Left renal pelvis (tissue), 4 donors: ENCODE measurements around the gene CYREN. TPM values are rescaled to one million over a fixed set of nuclear protein-coding genes. Genes with fewer than 3 reads are reported as not detected.
"Not testable (repeated sequence)": the region's sequence is repeated elsewhere in the genome, so short reads cannot be mapped to it uniquely, and the experiment has no call there.

Experiments
- DNase-seq, 4 donors: peaks; one replicate each; pipeline ENCODE4 v3.0.0-alpha.2; 2013; ENCODE audit warnings: low read depth in 4 of 4, low spot score in 3 of 4
- polyA plus RNA-seq, 4 donors: library from polyadenylated mRNA; unstranded; fragments of 120-200 nt; gene quantifications; one replicate each; pipeline ENCODE4 v1.2.1, GENCODE V29; 2013; ENCODE audit not compliant: insufficient read length in 4 of 4

Gene CYREN
- polyA plus RNA-seq, 4 donors = 39.6 to 68.5 (median 58.5) TPM

DNA sequence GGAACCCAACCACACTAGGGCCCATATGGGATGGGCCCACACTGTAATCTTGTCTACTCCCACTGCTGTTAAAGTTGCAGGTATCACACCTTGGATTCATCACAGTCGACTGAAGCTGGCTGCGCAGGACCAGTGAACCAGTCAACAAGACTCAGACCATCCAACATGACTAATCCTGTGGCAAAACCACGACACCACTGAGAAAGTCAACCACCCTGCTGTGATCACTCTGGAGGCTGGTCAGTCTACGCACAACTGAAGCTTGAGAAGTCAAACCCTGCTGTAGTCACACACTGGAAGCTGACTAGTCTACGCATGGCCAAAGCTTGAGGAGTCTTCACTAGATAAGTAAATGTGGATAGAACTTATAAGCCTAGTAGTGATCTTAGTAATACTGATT is 9.6 kb upstream of the CYREN start:
- DNase-seq = no peak

DNA sequence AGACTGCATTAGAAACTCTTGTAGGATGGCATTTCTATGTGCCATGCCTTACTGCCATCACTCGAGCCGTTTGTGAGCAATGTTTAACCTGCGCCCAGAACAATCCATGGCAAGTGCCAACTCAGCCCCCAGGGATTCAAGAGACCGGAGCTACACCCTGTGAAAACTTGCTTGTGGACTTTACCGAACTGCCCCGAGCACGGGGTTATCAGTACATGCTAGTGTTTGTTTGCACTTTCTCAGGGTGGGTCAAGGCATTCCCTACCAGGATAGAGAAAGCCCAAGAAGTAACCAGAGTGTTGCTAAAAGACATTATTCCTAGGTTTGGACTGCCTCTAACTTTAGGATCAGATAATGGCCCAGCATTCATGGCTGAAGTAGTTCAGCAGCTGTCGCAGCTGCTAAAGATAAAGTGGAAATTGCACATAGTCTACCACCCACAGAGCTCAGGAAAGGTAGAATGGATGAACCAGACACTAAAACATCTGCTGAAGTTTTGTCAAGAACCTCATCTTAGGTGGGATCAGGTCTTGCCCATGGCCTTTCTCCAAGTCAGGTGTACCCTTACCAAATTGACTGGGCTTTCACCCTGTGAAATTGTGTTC is 8.9 kb upstream of the CYREN start:
- no peak for DNase-seq

DNA sequence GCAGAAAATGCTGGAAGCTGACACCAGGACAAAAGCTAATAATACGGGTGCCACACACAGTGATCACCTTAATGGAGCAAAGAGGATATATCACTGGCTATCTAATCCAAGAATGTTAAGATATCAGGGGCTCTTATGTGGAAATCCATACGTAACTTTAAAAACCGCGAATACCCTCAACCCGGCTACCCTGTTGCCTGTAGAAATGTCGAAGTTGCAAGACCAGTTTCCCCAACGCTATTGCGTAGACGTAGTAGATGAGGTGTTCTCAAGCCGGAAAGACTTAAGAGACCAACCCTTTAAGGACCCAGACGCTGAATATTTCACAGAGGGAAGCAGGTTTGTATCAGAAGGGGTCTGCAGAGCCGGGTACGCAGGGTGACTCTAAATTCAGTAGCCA is 7.9 kb upstream of the CYREN start:
- DNase-seq = no peak

DNA sequence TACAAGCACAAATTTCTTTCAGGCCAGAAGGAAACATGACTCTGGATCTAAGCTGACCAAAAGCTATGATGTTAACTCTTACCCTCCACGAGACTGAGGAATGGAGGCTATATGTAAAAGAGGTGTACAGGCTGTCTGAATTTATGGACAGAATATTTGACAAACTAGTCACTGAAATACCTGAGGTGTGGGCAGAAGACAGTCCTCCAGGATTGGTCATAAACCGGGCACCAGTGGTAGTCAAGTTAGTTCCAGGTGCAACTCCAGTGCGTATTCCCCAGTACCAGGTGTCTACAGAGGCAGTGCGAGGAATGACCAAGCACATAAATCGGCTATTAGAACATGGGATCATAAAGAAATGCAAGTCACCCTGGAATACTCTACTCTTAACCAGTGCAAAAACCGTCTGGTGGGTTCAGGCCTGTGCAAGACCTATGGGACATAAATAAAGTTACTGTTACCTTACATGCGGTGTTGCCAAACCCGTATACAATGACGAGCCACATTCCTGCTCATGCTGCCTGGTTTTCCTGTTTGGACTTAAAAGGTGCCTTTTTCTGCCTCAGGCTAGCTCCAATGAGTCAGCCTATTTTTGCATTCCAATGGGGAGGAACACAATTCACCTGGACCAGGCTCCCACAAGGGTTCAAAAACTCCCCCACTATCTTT is 6.7 kb upstream of the CYREN start:
- DNase-seq = no peak

DNA sequence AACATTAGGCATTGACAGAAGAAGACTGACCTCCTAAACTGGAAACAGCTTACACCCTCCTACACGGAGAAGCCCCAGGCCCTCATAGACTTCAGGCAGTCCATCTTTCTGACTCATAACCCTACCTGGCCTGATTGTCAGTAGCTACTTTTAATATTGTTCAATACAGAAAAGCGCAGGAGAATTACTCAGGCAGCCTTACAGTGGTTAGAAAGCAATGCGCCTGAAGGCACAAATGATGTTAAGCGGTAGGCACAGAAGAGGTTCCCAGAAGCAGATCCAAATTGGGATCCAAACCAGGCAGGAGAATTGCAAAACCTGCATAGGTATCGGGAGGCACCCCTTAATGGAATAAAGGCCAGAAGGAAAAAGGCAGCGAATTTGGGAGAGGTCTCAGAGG is 5.4 kb upstream of the CYREN start:
- no peak for DNase-seq

DNA sequence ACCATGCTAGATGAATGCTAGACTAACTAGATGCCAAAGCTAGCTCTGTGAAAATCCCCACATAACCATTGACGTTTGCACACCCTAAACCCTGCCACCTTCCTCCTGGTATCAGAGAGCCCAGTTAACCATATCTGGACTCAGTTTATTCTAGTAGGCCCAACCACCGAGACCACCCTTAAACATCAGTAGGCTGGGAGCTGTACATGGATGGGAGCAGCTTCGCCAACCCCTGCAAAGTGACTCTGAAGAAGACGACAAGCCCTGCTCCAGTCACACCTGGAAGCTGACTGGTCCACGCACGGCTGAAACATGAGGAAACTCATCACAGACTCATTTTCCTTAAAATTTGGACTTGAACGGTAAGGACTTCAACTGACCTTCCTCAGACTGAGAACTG is 4.4 kb upstream of the CYREN start:
- no peak for DNase-seq

DNA sequence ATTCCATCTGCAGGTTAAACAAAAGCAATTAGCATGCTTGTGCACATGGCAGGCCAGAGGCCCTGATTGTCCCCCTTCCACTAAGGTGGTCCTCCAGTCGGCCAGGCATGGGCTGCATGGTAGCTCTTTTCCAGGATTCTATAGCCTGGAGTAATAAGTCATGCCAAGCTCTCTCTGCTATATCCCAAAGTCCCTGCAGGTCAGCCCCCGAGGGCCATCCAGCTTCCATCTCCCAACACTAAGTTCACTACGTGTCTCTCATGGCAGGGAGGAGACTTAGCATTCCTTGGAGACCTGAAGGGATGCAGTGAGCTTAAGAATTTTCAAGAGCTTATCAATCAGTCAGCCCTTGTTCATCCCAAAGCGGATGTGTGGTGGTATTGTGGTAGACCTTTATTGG is 3.4 kb upstream of the CYREN start:
- DNase-seq = not testable (repeated sequence)

DNA sequence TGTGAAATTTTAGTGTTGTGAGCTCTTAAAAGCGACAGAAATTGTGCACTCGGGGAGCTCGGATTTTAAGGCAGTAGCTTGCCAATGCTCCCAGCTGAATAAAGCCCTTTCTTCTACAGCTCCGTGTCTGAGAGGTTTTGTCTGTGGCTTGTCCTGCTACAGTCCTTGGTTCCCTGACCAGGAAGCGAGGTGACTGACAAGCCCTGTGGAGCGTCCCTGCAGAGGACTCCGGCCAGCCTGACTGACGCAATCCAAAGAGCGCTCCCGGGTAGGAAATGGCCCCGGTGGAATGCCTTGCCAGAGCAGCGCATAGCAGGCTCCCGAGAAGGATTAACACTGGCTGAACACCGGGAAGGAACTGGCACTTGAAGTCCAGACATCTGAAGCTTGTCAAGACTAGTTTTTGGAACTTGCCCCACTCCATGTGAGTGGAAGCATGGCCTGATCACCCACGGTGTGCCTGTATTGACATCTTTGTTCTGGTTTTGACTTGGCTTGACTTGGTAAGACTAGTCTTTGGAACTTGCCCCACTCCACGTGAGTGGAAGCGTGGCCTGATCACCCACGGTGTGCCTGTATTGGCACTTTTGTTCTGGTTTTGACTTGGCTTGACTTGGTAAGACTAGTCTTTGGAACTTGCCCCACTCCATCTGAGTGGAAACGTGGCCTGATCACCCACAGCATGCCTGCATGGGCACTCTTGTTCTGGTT is 1.2 kb upstream of the CYREN start:
- not testable (repeated sequence) for DNase-seq

DNA sequence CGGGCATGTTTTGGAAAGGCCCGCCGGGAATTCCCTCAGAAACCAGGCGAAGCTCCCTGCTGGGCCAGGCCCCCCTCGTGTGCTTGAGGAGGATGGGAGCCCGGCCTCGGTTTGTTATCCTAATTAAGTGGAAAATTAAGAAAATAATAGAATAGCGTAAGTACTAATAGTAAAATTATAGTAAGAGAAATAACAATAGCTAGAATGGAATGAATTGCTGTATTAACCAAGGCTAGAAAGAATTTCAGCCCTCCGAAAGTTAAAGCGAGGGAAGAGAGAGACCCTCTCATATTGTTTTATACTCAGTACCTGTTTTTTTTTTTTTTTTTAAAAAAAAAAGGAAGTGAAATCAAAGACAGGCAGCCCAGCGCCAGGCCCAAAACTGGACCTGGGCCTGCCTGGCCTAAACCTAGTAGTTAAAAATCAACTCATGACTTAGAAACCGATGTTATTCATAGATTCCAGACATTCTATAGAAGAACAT is 533 bp upstream of the CYREN start:
- not testable (repeated sequence) for DNase-seq

DNA sequence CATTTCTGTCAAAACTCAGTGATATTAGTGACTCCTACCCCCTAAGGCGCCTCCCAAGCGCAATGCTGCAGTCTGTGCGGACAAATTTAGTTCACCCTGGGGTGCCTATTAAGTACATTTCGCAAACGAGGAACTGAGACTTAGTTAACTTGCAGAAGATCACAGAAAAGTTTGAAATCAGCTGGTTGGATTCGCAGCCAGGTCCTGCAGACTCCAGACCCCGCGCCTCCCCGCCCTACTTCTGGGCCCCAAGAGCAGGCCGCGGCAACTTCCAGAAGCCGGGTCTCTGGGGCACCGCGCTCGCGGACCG is 588 bp downstream of the CYREN start:
- no peak for DNase-seq

DNA sequence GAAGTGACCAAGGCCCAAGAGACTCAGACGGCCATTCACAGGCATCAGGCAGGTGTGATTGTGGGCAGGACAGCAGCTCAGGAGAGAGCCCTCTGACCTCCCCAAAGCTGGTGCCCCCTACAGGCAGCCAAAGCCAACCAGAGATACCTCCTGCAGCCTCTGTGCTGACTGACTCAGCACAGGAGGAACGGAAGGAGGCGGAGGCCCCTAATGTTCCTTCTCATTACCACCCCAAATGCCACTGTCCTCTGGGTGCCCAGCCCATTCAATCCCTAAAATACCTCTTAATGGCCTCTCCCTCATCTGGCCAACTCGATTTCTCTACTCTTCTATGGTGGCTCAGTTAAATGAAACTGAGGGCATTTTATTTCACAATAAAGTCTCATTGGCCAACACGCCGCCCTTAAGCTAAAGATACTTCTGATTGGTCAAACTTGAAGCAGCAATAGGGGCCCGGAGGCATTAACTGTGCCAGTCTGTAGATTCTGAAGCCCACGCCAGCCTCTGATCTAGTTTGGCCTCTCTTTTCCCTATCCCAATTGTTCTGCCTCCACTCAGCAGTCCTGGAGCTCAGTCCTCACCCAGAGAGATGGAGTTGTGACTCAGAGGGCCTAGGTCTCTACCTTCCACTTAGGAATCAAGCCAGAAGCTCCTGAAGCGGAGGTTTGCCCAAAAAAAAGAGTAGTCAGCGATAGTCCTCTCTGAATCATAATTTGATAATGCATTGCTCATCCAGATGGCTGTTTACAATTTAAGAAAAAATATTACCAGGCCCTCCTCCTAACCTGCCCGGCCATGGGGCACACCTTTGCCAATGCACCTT is 1.2 kb downstream of the CYREN start:
- no peak for DNase-seq

DNA sequence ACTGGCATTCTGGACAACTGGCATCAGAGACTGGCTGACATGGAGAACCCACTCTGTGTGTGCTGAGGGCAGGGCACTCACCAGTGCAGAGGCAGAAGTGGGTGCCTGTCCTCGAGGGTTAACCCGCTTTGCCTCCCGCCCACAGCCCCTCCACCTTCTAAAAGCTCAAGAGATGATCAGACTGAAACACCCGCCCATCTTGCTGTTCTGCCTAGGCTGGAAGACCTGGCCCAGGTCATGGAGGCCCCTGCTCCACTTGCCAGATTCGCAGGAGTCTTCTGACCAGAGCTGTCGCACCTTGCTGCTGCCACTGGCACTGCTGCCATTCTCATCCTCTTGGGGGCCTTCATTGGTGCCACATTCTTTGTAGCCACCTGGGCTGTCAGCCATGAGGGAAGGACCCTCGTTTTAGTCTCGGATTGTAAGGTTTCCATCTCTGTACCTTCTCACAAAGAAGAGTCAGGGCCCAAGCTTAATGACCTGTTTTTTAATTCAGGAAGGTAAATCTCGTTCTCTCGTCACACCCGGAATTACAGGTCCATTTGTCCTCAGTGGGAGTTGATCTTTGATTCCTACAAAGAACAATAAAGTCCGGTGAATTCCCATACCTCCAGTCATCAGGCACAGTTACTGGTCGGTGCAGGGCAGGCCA is 1.9 kb downstream of the CYREN start:
- no peak for DNase-seq

DNA sequence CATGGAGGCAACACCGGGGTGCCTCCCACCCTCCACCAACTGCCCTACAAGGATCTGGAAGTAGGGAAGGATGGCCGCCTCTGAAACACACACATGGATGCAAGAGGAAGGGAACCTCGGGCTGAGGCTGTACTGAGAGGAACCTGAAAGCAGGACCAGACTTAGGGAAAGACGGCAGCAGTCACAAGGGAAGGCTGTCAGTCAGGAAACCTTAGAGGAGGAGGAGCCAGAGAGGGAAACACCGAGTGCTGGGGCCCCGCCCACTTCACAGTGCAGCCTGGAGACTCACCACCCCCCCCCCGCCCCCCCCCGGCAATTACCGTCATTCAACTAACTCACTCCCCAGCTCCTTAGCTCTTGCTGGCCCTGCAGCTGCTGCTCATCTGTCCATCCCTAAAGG is 2.5 kb downstream of the CYREN start:
- DNase-seq = no peak

DNA sequence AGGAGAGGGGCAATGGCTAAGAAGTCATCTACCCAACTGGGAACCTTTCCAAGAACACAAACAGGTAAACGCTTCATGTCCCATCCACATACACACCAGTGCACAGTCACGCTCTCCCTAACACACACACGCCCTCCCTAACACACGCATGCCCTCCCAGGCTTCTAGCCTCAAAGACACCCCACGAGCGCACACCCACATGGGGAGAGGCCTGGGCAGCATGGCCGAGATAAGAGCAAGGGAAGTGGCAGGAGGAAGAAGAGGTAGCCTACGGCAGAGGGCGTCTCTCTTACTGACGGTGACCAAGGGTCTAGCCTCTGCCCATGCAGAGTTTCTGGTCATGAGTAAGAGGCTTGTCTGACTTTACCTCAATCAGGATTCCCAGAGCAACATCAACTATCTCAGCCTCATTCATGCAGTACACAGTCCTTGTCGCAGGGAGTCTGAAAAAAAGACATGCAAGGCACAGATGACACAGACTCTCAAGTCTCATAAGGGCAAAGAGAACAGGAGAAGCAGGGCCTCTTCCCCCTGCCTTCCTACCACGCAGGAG is 3.1 kb downstream of the CYREN start:
- no peak for DNase-seq

DNA sequence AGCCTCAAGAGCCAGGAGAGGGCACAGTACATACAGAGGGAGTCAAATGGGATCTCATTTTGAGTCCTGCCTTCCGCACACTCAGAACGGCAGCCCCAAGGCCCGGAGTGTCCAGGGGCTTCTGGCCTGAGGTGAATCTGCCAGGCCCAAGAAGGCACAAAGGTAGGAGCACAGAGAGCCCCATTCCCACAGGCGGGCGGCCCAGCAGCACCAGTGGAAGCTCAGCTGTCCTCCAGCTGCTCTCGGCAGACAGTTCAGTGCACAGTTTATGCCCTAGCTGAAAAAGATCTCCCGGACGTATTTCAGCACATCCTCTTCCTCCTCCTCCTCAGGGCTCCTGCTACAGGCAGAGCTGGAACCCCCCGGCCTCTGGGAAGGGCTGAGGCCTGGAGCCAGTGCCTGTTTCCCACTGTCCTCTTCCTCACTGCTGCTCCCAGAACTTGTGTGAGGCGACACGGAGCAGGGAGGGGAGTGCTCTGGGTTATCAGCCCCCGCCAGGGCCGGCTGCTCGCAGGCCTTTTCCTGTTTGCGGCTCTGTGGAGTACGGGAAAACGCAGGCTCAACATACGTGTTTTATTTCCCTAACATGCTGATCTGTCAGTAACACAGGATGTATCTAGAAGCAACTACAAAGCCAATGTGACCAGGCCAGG is 4.0 kb downstream of the CYREN start:
- no peak for DNase-seq

DNA sequence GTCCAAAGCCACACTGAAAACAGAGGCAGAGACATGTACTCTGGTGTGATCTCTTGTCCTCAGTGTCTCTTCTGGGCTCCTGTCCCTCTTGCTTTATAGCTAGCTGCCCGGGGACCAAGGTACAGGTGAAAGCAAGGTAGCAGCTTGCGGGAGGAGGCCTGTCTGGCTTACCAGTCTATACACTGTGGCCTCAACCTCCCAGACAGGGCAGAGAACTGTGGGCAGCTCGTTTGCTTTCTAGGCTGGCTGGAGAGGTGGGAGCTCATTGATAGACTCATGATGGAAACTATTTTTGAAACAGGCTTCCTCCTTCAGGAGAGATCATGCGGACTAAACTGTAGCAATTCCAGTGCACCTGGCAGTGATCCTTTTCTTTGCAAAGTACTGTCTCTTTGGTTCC is 4.6 kb downstream of the CYREN start:
- DNase-seq = no peak

DNA sequence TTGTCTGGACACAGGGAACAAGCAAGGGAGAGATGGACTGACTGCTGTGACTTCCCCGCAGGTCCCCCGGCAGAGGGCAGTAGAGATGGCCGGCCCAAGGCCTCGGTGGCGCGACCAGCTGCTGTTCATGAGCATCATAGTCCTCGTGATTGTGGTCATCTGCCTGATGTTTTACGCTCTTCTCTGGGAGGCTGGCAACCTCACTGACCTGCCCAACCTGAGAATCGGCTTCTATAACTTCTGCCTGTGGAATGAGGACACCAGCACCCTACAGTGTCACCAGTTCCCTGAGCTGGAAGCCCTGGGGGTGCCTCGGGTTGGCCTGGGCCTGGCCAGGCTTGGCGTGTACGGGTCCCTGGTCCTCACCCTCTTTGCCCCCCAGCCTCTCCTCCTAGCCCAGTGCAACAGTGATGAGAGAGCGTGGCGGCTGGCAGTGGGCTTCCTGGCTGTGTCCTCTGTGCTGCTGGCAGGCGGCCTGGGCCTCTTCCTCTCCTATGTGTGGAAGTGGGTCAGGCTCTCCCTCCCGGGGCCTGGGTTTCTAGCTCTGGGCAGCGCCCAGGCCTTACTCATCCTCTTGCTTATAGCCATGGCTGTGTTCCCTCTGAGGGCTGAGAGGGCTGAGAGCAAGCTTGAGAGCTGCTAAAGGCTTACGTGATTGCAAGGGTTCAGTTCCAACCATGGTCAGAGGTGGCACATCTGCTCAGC is 6.0 kb downstream of the CYREN start:
- DNase-seq = no peak

DNA sequence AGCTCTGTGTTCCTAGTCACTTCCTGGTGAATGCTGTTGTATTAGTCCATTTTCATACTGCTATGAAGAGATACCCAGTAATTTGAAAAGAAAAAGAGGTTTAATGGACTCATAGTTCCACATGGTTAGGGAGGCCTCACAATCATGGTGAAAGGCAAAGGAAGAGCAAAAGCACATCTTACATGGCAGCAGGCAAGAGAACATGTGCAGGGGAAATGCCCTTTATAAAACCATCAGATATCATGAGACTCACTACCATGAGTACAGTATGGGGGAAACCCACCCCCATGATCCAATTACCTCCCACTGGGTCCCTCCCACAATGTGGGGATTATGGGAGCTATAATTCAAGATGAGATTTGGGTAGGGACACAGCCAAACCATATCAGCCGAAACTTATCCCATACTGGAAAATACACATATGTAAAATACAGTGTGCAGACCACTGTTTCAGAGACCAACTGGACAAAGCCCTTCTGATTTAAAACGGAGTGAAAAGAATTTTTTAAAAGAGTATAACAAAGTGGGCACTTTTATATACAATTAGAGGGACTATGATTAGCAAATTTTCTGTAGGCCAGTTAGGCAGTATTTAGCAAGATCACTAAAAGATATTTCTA is 8.0 kb downstream of the CYREN start:
- no peak for DNase-seq

DNA sequence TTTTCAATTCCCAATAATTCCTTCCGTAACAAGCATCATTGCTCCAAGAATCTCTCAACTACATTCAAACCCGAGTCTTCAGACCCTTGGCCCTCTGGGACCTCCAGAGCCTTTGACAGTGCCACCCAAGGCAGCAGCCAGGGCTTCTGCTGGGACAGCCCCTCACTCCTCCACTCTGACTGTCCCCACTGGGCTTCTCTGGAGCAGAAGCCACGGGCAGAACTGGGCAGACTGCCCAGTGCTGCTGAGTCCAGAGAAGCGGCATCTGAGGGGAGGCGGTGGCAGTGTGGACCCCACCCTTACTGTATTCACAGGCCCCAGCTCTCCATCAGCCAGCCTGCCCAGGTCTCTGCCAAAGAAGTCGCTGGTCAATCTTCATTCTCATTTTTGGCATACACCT is 8.8 kb downstream of the CYREN start:
- DNase-seq = no peak
